ENCODE measurements around the gene CELF5.

CELF5 gene

GRCh38 chr19:3192228-3192635 lies 32.2 kb upstream of the CELF5 start:
- no peak for DNase-seq (ENCODE audit: low read depth)
- H3K4me3 ChIP-seq (replicated peaks; ENCODE audit: low read depth, low read length): no peak overlapping the region
- no peak for TF ChIP-seq CTCF (IDR thresholded peaks at IDR 0.05; ENCODE audit: low read length, missing control alignments)

DNA sequence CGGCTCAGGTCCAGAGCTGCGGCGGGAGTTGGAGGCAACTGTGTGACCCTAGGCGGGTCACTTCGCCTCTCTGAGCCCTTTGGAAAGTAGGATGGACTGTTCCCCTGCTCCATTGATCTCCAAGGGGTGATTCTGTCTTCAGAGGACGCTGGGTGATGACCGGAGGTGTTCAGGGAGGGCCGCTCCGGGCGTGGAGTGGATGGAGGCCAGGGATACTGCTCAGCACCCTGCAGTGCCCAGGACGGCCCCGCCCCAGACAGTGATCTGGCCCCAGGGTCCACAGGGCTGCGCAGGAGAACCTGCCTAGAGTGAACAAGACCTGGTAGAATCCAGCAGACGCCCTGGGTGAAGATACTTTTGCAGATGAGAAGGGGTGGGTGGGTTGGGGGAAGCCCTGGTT lies 31.8 kb upstream of the CELF5 start:
- TF ChIP-seq CTCF (IDR thresholded peaks at IDR 0.05; ENCODE audit: low read length, missing control alignments): no peak
- H3K4me3 ChIP-seq (replicated peaks; ENCODE audit: low read depth, low read length): no peak overlapping the region
- no peak for DNase-seq (ENCODE audit: low read depth)

DNA sequence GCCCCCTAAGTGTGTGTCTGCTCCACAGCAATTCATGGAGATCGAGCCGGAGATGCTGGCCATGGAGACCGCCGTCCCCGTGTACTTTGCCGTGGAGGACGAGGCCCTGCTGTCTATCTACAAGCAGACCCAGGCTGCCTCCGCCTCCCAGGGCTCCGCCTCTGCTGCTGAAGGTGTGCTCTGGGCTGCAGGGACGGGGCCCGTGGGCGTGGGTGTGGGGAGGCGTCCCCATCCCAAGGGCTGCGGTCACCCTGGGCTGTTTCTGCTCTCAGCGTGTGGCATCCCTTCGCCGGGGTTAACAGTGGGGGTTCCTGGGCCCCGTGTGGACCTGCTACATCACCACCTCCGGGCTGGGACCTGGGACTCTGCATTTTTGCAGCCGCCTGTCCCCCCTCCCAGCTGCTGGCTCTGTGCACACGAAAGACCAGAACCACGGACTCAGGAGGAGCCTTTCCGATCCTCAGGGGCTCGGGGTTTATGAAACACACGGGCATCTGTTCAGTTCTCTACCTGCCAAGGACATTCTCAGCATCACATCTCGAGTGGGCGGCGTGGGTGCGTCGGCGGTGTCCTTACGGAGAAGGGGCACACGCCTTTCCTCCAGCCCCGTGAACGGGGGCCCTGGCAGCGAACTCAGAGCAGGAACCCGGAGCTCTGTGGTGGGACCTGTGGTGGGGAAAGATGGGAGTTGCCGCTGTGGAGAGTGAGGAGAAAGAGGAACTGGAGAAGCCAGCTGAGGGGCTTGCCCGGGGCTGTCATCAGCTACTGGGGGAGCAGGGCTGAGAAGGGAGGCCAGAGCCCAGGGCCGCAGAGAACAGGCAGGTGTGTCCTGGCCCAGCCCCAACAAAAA lies 31.0 kb upstream of the CELF5 start:
- TF ChIP-seq CTCF (IDR thresholded peaks at IDR 0.05; ENCODE audit: low read length, missing control alignments): no peak
- no peak for DNase-seq (ENCODE audit: low read depth)
- H3K4me3 ChIP-seq (replicated peaks; ENCODE audit: low read depth, low read length): no peak overlapping the region

DNA sequence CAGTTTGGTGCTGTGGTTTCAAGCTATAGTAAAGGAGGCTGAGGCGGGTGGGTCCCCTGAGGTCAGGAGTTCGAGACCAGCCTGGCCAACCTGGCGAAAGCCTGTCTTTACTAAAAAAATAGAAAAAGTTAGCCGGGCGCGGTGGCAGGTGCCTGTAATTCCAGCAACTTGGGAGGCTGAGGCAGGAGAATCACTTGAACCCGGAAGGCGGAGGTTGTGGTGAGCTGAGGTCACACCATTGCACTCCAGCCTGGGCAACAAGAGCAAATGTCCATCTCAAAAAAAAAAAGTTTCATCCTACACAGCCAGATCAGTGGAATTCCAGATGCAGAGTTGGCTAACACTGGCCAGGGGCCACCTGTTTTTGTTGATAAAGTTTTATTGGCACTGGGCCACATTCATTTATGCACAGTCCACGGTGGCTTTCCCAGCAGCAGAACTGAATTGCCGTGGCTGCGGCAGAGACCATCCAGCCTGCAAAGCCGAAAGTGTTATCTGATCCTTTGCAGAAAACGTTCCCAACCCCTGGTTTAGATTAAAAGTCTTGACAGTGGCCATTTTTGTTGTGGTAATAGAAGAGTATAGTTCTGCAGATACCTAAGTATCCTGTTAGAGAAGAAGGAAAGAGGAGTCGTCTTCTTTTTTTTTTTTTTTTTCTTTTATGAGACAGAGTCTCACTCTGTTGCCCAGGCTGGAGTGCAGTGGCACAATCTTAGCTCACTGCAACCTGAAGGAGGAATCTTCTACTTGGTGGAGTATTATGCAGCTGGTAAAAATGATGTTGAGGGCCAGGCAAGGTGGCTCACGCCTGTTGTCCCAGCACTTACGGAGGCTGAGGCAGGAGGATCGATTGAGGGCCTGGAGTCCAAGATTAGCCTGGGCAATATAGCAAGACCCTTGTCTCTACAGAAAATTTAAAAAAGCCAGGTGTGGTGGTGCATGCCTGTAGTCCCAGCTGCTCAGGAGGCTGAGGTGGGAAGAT lies 30.1 kb upstream of the CELF5 start:
- no peak for TF ChIP-seq CTCF (IDR thresholded peaks at IDR 0.05; ENCODE audit: low read length, missing control alignments)
- H3K4me3 ChIP-seq (replicated peaks; ENCODE audit: low read depth, low read length): no peak overlapping the region
- DNase-seq (ENCODE audit: low read depth): peak; percentile 9

GRCh38 chr19:3196064-3196932 lies 28.2 kb upstream of the CELF5 start:
- DNase-seq (ENCODE audit: low read depth): no peak
- no peak overlapping the region for H3K4me3 ChIP-seq (replicated peaks; ENCODE audit: low read depth, low read length)
- TF ChIP-seq CTCF (IDR thresholded peaks at IDR 0.05; ENCODE audit: low read length, missing control alignments): no peak

GRCh38 chr19:3196933-3197205 lies 27.6 kb upstream of the CELF5 start:
- no peak for DNase-seq (ENCODE audit: low read depth)

More at GRCh38 chr19:3196933-3197205, 27.6 kb upstream of the CELF5 start:
- no peak for TF ChIP-seq CTCF (IDR thresholded peaks at IDR 0.05; ENCODE audit: low read length, missing control alignments)
- H3K4me3 ChIP-seq (replicated peaks; ENCODE audit: low read depth, low read length): no peak overlapping the region

All from fibroblast of pulmonary artery (primary cell).